Myocyte (in vitro differentiated cells): Measurements from ENCODE around the gene PDZD7. TPM values are rescaled to one million over a fixed set of nuclear protein-coding genes. Genes with fewer than 3 reads are reported as not detected.

Source experiments
- DNase-seq: peaks from one replicate; pipeline ENCODE4 v3.0.0-alpha.2; 2012; ENCODE audit warnings: low read depth
- total RNA-seq: library from RNA; depleted of rRNA; stranded (reverse); fragments of >200 nt; gene quantifications from 2 replicates; pipeline ENCODE4 v1.2.3, GENCODE V29; 2014

PDZD7 gene
- total RNA-seq, 1 donor from 2014 or later = 1.9 TPM

DNA sequence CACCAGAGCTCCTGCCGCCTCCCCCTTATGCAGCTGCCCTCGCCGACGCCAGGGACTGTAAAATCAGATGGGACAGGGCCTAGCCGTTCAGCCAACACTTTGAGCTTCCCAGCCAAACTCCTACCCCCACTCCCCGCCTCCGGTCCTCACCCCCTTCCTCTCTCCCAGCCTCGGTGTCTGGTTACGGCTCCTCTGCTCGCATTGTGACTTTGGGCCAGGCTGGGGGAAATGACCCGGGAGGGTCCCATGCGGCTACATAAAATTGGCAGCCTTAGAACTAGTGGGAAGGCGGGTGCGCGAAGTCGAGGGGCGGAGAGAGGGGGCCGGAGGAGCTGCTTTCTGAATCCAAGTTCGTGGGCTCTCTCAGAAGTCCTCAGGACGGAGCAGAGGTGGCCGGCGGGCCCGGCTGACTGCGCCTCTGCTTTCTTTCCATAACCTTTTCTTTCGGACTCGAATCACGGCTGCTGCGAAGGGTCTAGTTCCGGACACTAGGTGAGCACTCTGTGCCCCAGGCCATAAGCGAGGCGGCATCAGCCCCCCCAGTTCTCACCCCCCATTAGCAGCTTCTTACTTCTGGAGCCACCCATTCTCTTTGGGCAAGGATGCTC lies 30.8 kb upstream of the PDZD7 start, which contains the start of gene KAZALD1:
KAZALD1 (plus strand) TSS at position 366 of the 608 bp plus-strand sequence. CDS start 604 bp downstream, outside the sequence.
- DNase-seq = no peak

DNA sequence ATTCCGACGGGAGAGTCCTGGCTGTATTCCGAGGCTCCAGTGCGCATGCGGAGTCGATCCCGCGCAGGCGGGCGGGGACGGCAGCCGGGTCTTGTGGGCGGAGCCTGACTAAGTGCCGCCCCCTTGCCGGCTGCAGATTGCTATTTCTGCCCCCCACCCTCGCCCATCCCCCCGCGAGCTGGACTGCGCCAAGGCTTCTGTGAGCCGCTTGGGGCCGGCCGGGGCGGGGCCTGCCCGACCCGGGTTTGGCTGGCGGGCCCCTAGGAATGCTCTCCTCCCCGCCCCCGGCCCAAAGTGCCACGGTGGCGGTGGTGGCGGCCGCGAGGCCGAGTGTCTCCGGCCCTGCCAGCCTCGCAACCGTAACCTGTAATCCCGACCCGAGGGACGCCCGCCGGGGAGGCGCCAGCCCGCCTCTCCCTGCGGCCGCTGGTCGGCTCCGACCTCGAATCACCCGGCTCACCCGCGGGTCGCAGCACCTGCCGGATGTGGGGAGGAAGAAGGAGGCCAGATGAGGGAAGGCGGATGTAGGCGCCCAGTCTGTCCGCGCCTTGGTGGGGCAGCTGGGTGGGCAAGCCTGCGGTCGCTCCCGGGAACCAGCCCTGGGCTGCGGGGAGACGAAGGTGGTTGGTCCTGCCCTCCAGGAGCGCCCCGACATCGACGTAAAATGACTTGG lies 30.2 kb upstream of the PDZD7 start:
- peak; percentile 96 for DNase-seq

DNA sequence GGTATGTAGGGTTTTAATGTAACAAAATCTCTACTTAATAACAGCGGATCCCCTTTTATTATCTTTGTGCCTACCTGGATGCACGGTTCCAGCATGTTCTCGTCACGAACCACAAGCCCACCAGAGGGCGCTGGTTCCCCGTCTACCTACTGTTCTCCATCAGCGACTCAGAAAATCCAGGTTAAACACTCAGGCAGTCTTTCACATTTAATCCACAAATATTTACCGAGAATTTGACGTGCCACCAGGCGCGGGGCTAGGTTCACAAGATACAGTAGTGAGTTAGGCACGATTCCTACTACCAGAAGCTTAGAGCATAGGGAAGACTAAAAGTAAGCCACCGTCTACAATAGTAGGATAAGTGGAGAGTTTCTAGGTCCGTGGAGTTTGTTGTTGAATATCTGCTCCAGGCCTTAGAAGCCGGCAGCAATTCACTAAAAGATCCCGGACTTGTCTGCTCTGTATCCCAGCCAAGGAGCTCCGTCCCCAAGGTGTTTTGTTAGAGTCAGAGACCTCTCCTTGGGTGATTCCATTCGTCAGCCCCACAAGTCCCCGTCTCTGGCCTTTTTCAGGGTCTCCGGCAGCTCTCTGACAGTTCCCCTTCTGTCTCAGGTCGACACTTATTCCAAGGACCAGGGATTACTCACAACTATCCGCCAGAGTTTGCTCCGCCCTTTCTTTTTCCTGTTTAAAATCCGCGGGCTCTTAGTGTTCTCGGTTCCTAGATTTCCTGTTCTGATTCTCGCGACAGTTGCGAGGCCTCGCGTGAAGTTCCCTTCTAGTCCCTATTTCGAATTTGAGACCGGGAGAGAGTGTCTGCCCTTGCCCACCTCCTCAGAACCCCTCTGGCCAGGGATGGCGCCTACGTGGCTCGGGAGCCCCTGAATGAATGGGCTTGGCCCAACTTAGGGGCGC lies 29.4 kb upstream of the PDZD7 start:
- DNase-seq = peak; percentile 98

- DNase-seq = no peak
Observed at GRCh38 chr10:101056365-101057151, 25.6 kb upstream of the PDZD7 start.

GRCh38 chr10:101055411-101055810 lies 24.5 kb upstream of the PDZD7 start:
- no peak for DNase-seq

- DNase-seq = no peak
Observed at GRCh38 chr10:101054876-101055275, 23.9 kb upstream of the PDZD7 start.

DNA sequence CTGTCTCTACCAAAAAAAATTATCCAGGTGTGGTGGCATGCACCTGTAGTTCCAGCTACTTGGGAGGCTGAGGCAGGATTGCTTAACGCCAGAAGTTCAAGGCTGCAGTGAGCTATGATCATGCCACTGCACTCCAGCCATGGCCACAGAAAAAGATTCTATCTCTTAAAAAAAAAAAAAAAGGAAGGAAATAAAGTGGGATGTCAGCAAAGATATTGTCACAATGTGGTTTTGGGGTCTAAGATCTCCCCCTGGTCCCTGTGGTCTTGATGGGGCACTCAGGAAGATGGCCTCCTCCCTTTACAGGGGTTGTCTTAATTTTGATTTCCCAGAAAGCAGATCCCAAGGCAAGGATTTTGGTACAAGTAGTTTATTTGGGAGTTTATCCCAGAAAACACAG lies 23.4 kb upstream of the PDZD7 start:
- no peak for DNase-seq

- DNase-seq = no peak
Observed at GRCh38 chr10:101053516-101053915, 22.6 kb upstream of the PDZD7 start.

DNA sequence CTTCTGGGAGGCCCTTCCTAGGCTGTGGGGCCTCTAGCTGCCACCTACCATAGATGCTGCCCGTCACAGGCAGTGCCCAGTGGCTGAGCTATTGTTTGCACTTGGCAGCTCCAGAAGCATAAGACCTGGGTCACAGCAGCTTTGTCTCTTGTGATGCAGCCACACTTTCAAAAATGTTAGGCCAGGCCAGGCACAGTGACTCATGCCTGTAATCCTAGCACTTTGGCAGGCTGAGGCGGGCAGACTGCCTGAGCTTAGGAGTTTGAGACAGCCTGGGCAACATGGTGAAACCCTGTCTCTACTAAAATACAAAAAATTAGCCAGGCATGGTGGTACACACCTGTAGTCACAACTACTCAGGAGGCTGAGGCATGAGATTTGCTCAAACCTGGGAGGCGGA lies 21.4 kb upstream of the PDZD7 start:
- peak; percentile 91 for DNase-seq

DNA sequence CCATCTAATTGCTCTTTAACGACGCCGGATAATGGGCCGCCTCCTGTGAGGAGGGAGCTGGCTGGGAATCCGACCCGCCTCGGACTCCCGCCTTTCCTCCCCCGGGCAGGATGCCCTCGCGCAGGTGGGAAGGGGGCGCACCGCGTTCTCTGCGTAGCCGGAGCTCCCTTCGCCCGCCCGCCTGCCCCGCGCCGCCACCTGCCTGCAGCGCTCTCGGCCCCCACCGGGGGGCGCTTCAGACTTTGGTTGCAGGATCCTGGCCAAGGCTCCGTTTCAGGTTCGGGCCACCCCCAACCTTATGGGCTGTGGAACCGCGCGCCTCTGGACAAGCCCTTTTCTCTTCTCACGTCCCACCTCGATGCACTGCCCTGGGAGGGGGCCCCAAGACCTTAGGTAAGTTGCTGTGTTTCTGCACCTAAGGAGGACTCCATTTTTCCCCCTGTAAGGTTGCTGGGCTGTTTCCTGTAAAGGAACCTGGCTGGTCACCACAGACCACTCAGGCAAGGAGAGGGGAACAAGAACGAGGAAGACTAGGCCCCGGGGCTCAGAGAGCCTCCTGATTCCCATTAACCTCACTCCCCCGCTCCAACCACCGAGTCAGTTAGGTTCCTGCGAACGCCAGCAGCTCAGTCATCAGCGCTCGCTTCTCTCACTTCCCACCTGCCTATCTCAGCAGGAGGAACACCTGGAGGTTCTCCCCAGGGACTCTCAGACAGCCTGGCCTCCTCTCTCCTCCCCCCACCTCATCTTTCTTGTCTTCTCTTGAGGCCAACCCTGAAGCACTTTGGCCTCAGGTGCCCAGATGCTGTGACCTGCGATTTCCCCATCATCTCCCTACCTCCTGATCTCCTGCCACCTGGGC lies 19.5 kb upstream of the PDZD7 start:
- peak; percentile 52 for DNase-seq

DNA sequence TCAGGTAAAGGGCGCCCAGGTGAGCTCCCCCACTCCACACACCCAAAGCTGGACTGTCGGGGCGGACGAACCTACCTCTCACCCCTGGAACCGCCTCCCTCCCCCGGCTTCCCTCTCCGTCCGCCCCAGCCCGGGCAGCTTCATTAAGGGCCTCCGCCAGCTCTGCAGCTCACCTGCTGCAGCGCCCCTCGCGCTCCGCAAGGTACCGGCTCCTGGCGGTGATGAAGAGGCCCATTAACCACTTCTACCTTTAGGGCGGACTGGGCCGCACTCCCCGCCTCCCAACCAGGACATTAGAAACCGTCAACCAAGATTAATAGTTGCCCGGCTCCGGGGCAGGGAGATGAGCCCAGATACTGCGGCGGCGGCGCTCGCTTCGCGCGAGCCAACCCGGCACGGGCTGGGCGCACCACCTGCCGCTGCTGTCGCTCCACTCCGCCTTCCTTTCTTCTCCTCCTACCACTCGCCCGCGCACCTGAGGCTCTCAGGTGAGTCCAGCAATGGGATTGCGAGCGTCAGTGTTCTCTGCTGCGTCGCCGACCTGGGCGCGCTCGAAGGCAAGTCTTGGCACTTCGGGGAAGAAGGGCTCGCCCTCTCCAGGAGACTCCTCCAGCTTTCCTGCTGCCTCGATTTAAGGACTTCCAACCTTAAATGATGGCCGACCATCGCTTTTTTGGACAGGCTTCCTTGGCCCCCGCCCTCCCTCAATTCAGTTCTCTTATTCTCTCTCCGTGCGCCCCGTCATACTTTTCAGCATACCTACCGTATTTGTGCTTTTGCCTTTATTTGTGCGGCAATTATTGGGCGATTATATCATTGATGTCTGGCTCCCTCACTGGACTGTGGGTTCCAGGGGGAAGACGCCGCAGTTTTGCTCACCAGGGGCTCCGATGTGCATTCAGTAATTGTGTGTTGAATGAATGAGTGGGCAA lies 17.3 kb upstream of the PDZD7 start:
- DNase-seq = no peak

GRCh38 chr10:101047268-101047667 lies 16.3 kb upstream of the PDZD7 start:
- DNase-seq = no peak

DNA sequence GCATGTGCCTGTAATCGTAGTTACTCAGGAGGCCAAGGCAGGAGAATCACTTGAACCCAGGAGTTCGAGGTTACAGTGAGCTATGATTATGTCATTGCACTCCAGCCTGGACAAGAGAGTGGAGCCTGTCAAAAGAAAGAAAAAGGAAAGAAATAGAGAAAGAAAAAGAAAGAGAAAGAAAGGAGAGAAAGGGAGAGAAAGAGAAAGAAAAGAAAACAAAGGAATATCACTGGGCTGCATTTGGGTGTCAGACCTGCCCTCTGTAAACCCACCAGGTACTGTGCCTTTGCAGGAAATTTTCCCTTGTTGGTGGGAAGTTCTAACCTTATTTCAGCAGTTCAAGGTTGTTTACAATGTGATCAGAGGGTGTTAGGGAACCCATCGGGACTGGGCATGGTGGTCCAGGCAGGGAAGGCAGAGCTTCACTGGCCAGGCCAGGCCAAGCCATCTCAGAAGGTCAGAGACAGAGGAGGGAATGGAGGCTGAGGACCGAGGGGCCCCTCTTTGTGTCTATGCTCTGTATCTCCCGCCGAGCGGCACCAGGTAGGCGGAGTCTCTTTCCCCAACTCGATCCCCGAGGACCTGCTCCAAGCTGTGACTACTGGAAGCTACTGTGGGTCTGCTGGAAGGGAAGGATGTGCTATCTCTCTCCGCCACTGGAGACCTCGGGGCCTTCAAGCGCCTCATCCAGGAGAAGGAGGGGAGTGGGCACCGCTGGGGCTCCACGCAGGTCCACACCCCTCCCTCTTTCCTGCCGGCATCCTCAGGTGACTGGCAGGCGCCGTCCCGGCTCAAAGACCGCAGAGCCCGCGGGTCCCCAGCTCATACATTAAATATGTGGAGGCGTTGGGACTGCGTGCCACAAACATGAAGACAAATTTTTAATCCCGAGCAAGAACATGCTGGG lies 15.7 kb upstream of the PDZD7 start:
- DNase-seq = no peak

GRCh38 chr10:101044117-101044516 lies 13.2 kb upstream of the PDZD7 start:
- DNase-seq = no peak

DNA sequence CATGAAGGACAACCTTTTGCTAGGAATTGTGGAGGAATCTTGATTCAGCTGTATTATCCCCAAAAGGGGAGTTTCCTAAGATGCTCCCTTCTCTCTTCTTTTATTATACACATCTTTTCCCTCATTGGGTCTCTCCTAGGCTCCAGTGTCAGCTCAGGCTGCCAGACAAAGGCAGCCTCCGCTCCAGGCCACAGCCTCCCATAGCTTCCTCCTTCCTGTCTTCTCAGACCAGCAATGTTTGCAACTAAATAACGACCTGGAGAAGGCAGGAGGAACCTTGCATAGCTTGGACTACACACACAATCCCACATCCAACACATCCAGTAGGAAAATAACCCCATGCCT lies 12.4 kb upstream of the PDZD7 start:
- DNase-seq = no peak

GRCh38 chr10:101042667-101043362 lies 11.9 kb upstream of the PDZD7 start:
- DNase-seq = peak; percentile 97

GRCh38 chr10:101042118-101042517 lies 11.2 kb upstream of the PDZD7 start:
- DNase-seq = no peak
